Smooth muscle cell (in vitro differentiated cells): ENCODE data around the gene AGRP. TPM values are rescaled to one million over a fixed set of nuclear protein-coding genes. Genes with fewer than 3 reads are reported as not detected.

Source experiments
- DNase-seq: peaks from one replicate; lab custom pipeline; 2025; ENCODE audit not compliant: unreplicated experiment; lab: John Stamatoyannopoulos, UW
- H2AFZ ChIP-seq: fragments of 200-600 bp; sonication (generic); 2 replicates; pipeline ENCODE4 v1.6.0; 2016; ENCODE audit warnings: antibody characterized with exemption, low read depth, mild to moderate bottlenecking
- H3F3A ChIP-seq: fragments of 200-600 bp; sonication (generic); 2 replicates; pipeline ENCODE4 v1.6.0; 2017; ENCODE audit warnings: antibody characterized with exemption, low read depth
- H3K27ac ChIP-seq: fragments of 200-600 bp; sonication (generic); 2 replicates; pipeline ENCODE4 v1.5.1; 2016; ENCODE audit warnings: low read depth, mild to moderate bottlenecking
- H3K27me3 ChIP-seq: fragments of 200-600 bp; sonication (generic); 2 replicates; pipeline ENCODE4 v1.6.1; 2016; ENCODE audit warnings: low read depth, mild to moderate bottlenecking
- H3K36me3 ChIP-seq: fragments of 200-600 bp; sonication (generic); 2 replicates; pipeline ENCODE4 v1.5.1; 2016; ENCODE audit warnings: low read depth
- H3K4me1 ChIP-seq: fragments of 200-600 bp; sonication (generic); 2 replicates; pipeline ENCODE4 v1.5.1; 2016; ENCODE audit warnings: low read depth
- H3K4me2 ChIP-seq: fragments of 200-600 bp; sonication (generic); 2 replicates; pipeline ENCODE4 v1.6.0; 2016; ENCODE audit warnings: mild to moderate bottlenecking
- H3K4me3 ChIP-seq: fragments of 200-600 bp; sonication (generic); 2 replicates; pipeline ENCODE4 v1.5.1; 2016; ENCODE audit warnings: mild to moderate bottlenecking
- H3K79me2 ChIP-seq: fragments of 200-600 bp; sonication (generic); 2 replicates; pipeline ENCODE4 v1.6.0; 2016; ENCODE audit warnings: low read depth, mild to moderate bottlenecking
- H3K9ac ChIP-seq: fragments of 200-600 bp; sonication (generic); 2 replicates; pipeline ENCODE4 v1.6.0; 2016; ENCODE audit warnings: low read depth
- H3K9me3 ChIP-seq: fragments of 200-600 bp; sonication (generic); replicated peaks from 2 replicates; pipeline ENCODE4 v1.5.1; 2016; ENCODE audit warnings: low read depth
- H4K20me1 ChIP-seq: fragments of 200-600 bp; sonication (generic); 2 replicates; pipeline ENCODE4 v1.6.0; 2016; ENCODE audit warnings: low read depth
- CTCF ChIP-seq: fragments of 200-600 bp; sonication (generic); IDR thresholded peaks from 2 replicates; pipeline ENCODE4 v1.5.1; 2017; ENCODE audit warnings: borderline replicate concordance, mild to moderate bottlenecking, antibody characterized with exemption; ENCODE audit not compliant: insufficient read depth, poor library complexity, severe bottlenecking
- WGBS: methylation state at CpG from one replicate; pipeline ENCODE4 v1.1.7; 2016; ENCODE audit warnings: low lambda C conversion rate; 5-methylcytosine and 5-hydroxymethylcytosine counted together
- polyA plus RNA-seq: library from polyadenylated mRNA; unstranded; fragments of >200 nt; fragmentation: Nextera tagmentation; extraction: Ambion mirVana; gene quantifications from 2 replicates; pipeline ENCODE4 v1.2.1, GENCODE V29; 2016
- total RNA-seq: library from RNA; depleted of rRNA; stranded (reverse); fragments of >200 nt; gene quantifications from 2 replicates; pipeline ENCODE4 v1.2.3, GENCODE V29; 2014

Gene AGRP
- total and polyA plus RNA-seq, 2 experiments from 2014 or later = not detected

GRCh38 chr16:67480833-67481560 lies 2.4 kb downstream of the AGRP start, which contains the start of gene ATP6V0D1:
ATP6V0D1 (minus strand) TSS chr16:67481157; CDS start chr16:67481086, 71 bp downstream.
- TF ChIP-seq CTCF = peak; percentile 68
- H3K9me3 ChIP-seq = no peaks in the 10 kb centered on the region
- no peaks in the 10 kb centered on the region for H3K4me1 ChIP-seq
- peak; percentile 96 for DNase-seq
- peaks cover 37% of the 10 kb centered on the region for H4K20me1 ChIP-seq
- peak within 1 kb of the TSS; percentile 100 for H3K9ac ChIP-seq
- H2AFZ ChIP-seq = peak within 1 kb of the TSS; percentile 95
- 1% methylated on average over 57 of the region's 57 CpGs for WGBS
- peak within 1 kb of the TSS; percentile 100 for H3K27ac ChIP-seq
- peak within 1 kb of the TSS; percentile 95 for H3K4me2 ChIP-seq
- H3K79me2 ChIP-seq = peaks cover 42% of the 10 kb centered on the region
- no peaks in the 10 kb centered on the region for H3F3A ChIP-seq
- peak within 1 kb of the TSS; percentile 100 for H3K4me3 ChIP-seq
- no peaks in the 10 kb centered on the region for H3K27me3 ChIP-seq
- H3K36me3 ChIP-seq = no peaks in the 10 kb centered on the region

- WGBS = 96% methylated on average over 8 of the region's 8 CpGs
- Histone ChIP-seq H3K4me3 (no peak overlapping the region), H3K9ac (no peak overlapping the region), H3K79me2 (peaks cover 71% of the 10 kb centered on the region), H3K9me3 (no peaks in the 10 kb centered on the region), H3K36me3 (no peaks in the 10 kb centered on the region), H4K20me1 (peaks cover 66% of the 10 kb centered on the region), H2AFZ (no peak overlapping the region), H3K4me2 (no peak overlapping the region), H3K27ac (no peak overlapping the region), H3F3A (no peaks in the 10 kb centered on the region), H3K4me1 (no peaks in the 10 kb centered on the region), H3K27me3 (no peaks in the 10 kb centered on the region)
- no peak for DNase-seq
- no peak for TF ChIP-seq CTCF
Measured at GRCh38 chr16:67477960-67478554, 5.3 kb downstream of the AGRP start.

- Histone ChIP-seq H3K4me2 (no peak overlapping the region), H3K9me3 (no peaks in the 10 kb centered on the region), H3K36me3 (no peaks in the 10 kb centered on the region), H3K27ac (no peak overlapping the region), H3K4me3 (no peak overlapping the region), H3K27me3 (no peaks in the 10 kb centered on the region), H3K9ac (no peak overlapping the region), H2AFZ (no peak overlapping the region), H3K4me1 (no peaks in the 10 kb centered on the region), H3K79me2 (peaks cover 91% of the 10 kb centered on the region), H3F3A (no peaks in the 10 kb centered on the region), H4K20me1 (peaks cover 99% of the 10 kb centered on the region)
- WGBS = 87% methylated on average over 11 of the region's 11 CpGs
- DNase-seq = no peak
- no peak for TF ChIP-seq CTCF
Measured at GRCh38 chr16:67474551-67475455, 8.5 kb downstream of the AGRP start.
